Stimulated activated CD8-positive, alpha-beta memory T cell treated with anti-CD3 and anti-CD28 coated beads, Interleukin-15, amount 100 ng/mL, for 24 hours (primary cell): Measurements from ENCODE around the gene ZNF195.
"Not testable (repeated sequence)": the region's sequence is repeated elsewhere in the genome, so short reads cannot be mapped to it uniquely, and the experiment has no call there.

Source experiments
- DNase-seq: peaks from one replicate; pipeline ENCODE4 v3.0.0-alpha.2; 2020; ENCODE audit warnings: low read depth

The ZNF195 gene

DNA sequence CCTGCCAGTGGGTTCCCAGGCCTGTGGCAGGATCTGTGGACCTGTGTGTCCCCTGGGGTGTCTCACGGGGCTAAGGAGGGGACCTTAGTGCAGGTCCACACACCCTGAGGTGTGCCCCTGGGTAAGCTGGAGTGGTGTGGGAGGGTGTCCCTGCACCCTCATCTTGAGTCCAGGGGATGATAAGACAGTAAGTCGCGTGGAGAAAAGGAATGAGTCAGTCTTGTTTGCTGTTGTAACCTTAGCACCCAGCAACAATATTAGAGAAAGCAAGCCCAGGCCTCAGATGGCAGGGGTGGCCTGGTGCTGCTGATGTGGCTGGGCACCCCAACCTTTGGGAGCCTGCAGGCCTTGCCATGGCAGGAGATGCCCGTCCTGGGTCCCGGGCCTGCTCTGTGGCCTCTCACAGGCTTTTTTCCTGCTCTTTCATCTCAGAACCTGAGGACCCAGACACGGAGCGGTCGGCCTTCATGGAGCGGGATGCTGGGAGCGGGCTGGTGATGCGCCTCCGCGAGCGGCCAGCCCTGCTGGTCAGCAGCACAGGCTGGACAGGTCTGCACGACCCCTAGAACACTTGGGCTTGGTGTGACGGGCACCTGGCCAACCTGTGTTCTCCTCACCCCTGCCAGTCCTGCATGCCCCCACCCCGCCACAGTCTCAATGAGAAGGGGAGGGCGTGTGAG, 23.4 kb upstream of the ZNF195 start:
- not testable (repeated sequence) for DNase-seq

DNA sequence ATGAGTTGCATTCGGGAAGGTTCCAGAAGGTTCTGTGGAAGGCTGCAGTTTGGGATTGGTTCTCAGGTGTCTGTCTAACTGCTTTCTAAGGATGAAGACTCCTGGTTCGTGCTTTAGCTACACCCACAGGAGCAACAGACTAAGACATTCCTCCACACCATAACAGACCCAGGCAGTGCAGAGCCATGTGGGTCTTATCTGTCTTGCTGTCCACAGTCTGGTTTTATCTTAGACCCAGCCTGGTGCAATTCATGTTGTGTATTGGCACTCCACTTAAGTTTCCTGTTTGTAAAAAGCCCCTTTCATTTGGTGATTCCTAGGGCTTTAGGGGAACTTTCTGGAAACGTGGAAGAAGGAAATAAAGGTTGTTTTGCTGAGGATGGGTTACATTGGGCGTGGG, 22.1 kb upstream of the ZNF195 start:
- not testable (repeated sequence) for DNase-seq

DNA sequence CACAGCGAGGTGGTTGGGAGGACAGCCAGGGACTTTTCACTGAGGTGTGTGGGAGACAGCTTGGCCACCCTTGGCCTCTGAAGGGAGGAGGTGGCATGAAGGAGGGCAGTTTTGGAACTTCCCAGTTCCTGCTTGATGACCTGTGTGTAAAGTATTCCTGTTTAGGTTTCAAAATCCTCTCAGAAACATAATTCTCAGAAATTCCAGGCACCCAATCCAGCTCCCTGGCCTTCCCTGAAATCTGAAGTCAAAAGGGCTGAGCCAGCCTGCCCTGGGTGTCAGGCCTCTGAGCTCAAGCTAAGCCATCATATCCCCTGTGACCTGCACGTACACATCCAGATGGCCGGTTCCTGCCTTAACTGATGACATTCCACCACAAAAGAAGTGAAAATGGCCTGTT, 19.6 kb upstream of the ZNF195 start:
- not testable (repeated sequence) for DNase-seq

DNA sequence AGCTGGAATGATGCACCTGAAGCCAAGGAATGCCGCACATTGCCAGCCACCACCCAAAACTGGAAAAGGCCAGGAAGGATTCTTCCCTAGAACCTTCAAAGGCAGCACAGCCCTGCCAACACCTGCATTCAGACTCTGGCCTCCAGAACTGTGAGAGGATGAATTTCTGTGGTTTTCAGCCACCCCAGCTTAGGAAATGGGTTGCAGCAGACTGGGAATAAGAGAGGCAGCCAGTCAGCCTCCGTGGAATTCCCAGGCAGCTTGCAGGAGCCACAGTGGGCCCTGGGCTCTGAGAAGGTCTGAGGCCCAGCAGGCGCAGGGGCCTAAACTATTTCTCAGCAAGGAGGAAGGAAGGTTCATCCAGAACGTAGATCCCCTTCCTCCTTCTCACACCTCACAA, 19.2 kb upstream of the ZNF195 start:
- not testable (repeated sequence) for DNase-seq

DNA sequence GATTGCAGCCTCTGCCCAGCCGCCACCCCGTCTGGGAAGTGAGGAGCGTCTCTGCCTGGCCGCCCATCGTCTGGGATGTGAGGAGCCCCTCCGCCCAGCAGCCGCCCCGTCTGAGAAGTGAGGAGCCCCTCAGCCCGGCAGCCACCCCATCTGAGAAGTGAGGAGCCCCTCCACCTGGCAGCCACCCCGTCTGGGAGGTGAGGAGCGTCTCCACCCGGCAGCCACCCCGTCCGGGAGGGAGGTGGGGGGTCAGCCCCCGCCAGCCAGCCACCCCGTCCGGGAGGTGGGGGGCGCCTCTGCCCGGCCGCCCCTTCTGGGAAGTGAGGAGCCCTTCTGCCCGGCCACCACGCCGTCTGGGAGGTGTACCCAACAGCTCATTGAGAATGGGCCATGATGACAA, 18.3 kb upstream of the ZNF195 start:
- DNase-seq = not testable (repeated sequence)

DNA sequence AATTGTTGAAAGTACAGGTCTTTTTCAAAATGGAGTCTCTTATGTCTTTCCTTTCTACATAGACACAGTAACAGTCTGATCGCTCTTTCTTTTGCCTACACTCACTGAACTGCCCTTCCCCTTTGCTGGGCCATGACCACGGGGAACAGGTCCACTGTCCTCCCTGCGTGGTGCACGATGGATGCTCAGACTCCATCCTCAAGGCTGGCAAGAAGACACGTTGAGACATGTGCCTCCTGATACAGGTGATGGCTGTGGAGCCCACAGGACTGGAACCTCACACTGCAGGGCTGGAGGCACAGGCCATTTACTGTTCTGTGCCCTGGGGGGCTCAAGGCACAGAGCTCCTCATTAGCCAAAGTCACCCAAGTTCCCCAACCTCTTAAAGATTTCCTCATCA, 16.5 kb upstream of the ZNF195 start:
- DNase-seq = not testable (repeated sequence)

- DNase-seq = not testable (repeated sequence)
Measured at GRCh38 chr11:3394956-3395355, 16.0 kb upstream of the ZNF195 start.

GRCh38 chr11:3393450-3393849, 14.5 kb upstream of the ZNF195 start:
- DNase-seq = not testable (repeated sequence)

DNA sequence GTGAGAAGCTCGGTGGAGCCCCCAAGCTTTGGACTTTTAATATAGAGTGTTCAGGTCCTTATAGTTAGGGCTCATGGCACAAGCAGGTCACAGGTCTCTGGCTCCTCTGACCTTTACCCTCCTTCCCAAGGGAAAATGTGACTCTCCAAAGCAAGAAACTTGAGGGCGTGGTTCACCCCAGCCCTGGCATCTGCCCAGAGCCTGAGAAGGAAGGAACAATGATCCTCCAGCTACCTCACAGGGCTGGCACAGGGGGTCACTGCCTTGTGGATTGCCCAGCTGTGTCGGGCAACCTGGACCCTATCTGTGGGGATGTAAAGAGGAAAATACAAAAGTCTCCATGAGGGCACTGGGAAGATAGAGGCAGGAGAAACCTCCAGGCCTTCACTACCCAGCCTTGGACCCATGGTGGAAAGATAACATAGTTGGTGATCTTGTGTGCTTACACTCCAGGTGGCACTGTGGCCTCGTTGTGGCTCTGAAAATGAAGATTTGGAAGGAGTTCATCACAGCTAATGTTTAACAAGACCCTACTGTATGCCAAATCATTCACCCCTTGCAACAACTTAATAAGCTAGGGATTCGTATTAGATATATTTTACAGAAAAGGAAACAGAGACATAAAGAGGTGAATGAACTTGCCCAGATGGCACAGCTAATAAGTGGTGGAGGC, 3.8 kb upstream of the ZNF195 start:
- DNase-seq = no peak

GRCh38 chr11:3381794-3382193, 2.8 kb upstream of the ZNF195 start:
- no peak for DNase-seq

DNA sequence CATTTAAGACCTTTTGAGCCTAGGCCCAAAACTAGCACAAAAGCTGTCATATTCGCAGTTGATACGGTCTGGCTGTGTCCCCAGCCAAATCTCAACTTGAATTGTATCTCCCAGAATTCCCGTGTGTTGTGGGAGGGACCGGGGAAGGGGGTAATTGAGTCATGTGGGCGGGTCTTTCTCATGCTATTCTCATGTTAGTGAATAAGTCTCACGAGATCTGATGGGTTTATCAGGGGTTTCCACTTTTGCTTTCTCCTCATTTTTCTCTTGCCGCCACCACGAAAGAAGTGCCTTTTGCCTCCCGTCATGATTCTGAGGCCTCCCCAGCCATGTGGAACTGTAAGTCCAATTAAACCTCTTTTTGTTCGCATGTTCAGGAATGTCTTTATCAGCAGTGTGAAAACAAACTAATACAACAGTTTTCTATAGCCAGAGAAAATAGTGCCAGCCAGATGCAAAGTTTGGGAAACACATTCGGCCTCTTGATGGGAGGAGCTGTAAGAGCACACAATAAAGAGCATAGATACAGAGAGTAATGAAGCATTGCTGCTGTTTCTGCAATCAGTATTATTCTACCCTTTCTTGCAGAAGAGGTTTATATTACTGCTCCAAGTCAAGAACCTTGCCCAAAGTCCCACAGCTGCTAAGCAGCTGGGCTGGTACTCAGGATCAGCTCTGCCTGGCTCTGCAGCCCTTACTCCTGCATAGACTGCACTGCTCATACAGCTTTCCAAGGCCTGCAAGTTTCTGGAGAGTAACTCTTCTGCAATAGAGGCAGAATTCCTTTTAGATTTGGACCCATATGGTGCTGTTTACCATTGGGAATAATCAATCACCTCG, 2.0 kb upstream of the ZNF195 start:
- no peak for DNase-seq

DNA sequence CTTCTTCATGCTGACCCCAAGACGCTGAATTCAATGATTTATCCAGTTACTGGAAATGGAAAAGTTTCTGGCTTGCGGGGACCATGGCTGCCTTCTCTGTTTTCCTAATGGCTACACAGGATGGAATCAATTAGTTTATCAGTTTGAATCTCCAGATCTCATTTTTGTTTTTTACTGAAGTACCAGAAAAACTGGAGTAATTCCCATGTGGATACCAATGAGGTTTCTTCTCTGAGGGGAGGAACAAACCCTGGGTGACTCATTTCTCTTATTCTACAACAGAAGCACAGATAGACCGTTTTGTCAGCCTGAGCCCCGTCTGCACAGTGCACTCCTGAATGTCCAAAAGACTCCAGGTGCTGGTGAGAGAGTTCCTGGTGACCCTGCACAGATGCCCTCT, 3.4 kb downstream of the ZNF195 start:
- DNase-seq = no peak

- no peak for DNase-seq
Measured at GRCh38 chr11:3370311-3370870, 8.6 kb downstream of the ZNF195 start.

- no peak for DNase-seq
Measured at GRCh38 chr11:3369366-3369765, 9.6 kb downstream of the ZNF195 start.

- no peak for DNase-seq
Measured at GRCh38 chr11:3368199-3368598, 10.7 kb downstream of the ZNF195 start.

GRCh38 chr11:3367221-3367620, 11.7 kb downstream of the ZNF195 start:
- no peak for DNase-seq

GRCh38 chr11:3359092-3359824, 19.7 kb downstream of the ZNF195 start:
- DNase-seq = no peak

- DNase-seq = no peak
Measured at GRCh38 chr11:3357994-3358676, 20.8 kb downstream of the ZNF195 start.

DNA sequence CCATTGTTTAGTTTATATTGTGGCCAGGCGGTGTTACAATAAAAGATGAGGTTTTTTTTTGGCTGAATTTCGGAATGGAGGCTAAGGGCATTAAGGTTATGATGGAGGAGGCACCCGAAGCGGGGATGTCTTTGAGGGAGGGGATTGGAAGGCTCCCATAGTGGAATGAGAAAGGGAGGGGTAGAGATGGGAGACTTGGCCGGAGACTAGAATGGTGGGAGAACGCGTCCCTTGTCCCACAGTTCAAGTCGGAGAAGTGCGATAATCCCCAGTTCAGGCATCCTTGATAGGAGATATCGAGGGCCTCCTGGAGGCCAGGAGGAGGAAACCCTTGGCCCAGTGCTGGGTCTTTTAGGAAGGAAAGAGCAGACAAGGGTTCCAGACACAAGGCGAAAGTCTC, 21.6 kb downstream of the ZNF195 start:
- no peak for DNase-seq

GRCh38 chr11:3356858-3357257, 22.1 kb downstream of the ZNF195 start:
- DNase-seq = no peak

DNA sequence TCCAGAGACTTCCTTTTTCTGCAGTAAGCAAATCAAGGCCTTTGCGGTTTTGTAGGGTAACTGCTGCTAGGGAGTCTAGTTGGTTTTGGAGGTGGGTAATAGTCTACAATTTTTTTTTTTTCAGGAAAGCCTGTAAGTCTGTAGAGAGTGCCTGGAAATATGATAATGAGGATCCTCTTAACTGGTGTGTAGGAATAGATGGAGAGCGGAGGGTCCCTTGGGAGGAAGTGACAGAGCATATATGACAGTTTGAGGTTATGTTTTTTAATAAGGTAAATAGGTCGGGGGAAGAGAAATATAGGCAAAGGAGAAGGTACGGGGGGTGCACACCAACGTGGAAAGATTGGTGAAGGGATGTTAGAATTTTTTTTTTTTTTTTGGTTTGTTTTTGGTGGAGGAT, 25.9 kb downstream of the ZNF195 start:
- no peak for DNase-seq
